Muscle layer of colon (tissue), 2 donors: ENCODE results near the gene RPP25.

Source experiments
- H3K27ac ChIP-seq: one replicate; pipeline ENCODE4 v1.7.0; 2013; ENCODE audit warnings: low read depth, mild to moderate bottlenecking, low read length, moderate library complexity
- H3K27me3 ChIP-seq, 2 donors: one replicate each; pipeline ENCODE4 v1.7.0; 2013; ENCODE audit warnings: low read length in 2 of 2, mild to moderate bottlenecking in 2 of 2; ENCODE audit not compliant: insufficient read depth in 2 of 2, control insufficient read depth in 1 of 2
- H3K36me3 ChIP-seq: one replicate; pipeline ENCODE4 v1.7.0; 2013; ENCODE audit warnings: mild to moderate bottlenecking, low read length; ENCODE audit not compliant: insufficient read depth
- H3K4me1 ChIP-seq: one replicate; pipeline ENCODE4 v1.7.0; 2013; ENCODE audit warnings: mild to moderate bottlenecking, low read length; ENCODE audit not compliant: insufficient read depth
- H3K4me3 ChIP-seq, 2 donors: one replicate each; pipeline ENCODE4 v1.7.0; 2013; ENCODE audit warnings: low read length in 2 of 2, low read depth in 1 of 2, mild to moderate bottlenecking in 1 of 2, moderate library complexity in 1 of 2
- H3K9ac ChIP-seq: one replicate; pipeline ENCODE4 v1.7.0; 2013; ENCODE audit warnings: low read length
- H3K9me3 ChIP-seq: one replicate; pipeline ENCODE4 v1.7.0; 2013; ENCODE audit warnings: mild to moderate bottlenecking, low read length
- donor health status: abdominal sarcoma.
- donor health status: Adenocarcinoma of cecum.

The RPP25 gene

DNA sequence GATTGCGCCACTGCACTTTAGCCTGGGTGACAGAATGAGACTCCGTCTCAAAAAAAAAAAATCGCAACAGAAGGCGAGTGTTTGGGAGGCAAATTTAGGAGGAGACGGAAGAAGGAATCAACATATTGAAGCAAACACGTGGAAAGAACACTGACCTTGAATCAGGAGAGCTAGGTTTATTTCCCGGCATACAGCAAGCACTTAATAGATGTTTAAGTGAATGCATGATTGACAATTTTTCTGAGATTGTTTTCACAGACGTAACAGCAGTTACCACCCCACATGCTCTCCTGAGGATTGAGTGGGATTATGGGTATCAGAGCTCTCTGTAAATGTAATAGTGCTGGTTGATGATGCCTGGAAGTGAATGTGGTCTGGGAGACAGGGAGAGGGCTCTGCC lies 5.6 kb upstream of the RPP25 start:
- no peaks in the 10 kb centered on the region for H3K36me3 ChIP-seq

DNA sequence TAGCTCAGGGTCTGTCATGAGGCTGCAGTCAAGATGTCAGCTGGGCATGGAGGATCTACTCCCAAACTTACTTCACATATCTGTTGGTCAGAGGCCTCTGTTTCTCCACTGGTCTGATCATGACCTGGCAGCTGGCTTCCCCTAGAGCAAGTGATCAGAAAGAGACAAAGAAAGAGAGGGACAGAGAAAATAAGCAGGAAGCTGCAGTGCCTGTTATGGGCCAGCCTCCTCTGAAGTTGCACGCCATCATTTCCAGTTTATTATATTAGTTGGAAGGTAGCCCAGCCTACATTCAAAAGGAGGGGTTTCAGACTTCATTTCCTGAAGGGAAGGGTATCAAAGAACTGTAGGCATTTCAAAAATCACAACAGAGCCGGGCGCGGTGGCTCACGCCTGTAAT lies 5.0 kb upstream of the RPP25 start:
- Histone ChIP-seq H3K9ac (no peak overlapping the region), H3K4me3 (no peak overlapping the region), H3K9me3 (no peaks in the 10 kb centered on the region), H3K4me1 (peaks cover 14% of the 10 kb centered on the region), H3K27ac (no peak overlapping the region), H3K36me3 (no peaks in the 10 kb centered on the region), H3K27me3 (peaks cover 21 to 36% of the 10 kb centered on the region in 2 donors)

More for the DNA sequence above, 5.6 kb upstream of the RPP25 start:
- peaks cover 14% of the 10 kb centered on the region for H3K4me1 ChIP-seq
- no peak overlapping the region for H3K4me3 ChIP-seq
- peaks cover 21 to 32% of the 10 kb centered on the region in 2 donors for H3K27me3 ChIP-seq
- H3K9me3 ChIP-seq = no peaks in the 10 kb centered on the region
- no peak overlapping the region for H3K9ac ChIP-seq
- H3K27ac ChIP-seq = no peak overlapping the region

DNA sequence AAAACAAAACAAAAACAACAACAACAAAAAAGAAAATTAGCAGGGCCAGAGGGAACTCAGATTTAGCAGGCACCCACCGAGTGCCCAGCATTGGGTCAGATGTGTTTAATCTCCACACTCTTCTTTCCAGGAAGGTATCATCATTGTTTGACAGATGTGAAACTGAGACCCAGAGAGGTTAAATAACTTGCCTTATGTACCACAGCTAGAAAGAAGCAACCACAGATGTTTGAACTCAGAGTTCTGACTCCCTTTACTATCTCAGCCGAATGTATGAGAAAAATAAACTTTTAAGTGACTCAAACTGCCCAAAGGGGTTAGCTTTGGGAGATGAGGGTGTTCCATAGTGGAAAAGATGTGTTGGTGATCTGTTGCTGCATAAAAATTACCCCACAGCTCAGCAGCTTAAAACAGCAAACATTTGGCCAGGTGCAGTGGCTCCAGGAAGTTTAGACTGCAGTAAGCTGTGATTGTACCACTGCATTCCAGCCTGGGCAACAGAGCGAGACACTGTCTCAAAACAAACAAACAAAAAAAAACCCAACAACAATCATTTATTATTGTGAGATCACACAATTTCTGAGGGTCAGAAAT lies 4.5 kb upstream of the RPP25 start:
- H3K27ac ChIP-seq = no peak overlapping the region
- no peak overlapping the region for H3K4me3 ChIP-seq
- peaks cover 21 to 36% of the 10 kb centered on the region in 2 donors for H3K27me3 ChIP-seq
- H3K9me3 ChIP-seq = no peaks in the 10 kb centered on the region
- H3K4me1 ChIP-seq = peaks cover 14% of the 10 kb centered on the region
- no peak overlapping the region for H3K9ac ChIP-seq
- no peaks in the 10 kb centered on the region for H3K36me3 ChIP-seq

DNA sequence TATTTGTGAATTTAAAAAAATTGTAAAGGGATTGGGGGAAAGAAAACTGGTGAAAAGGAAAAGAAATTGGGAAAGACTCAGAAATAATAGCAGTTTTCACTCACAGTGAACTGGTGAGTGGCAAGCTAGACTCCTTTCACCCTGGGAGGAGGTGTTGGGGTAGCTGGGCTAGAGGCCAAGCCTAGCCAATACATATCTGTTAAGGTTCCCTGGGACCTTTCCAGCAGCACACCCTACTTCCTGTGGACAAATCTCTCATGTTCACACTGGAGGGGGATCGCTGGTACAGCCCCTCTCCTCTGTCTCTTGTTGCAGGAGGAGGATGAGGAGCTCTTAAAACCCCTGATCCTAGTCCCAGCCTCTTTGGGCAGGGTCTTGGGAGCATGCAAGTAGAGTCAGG lies 3.7 kb upstream of the RPP25 start:
- Histone ChIP-seq H3K27ac (no peak overlapping the region), H3K4me1 (peaks cover 21% of the 10 kb centered on the region), H3K27me3 (peaks cover 29 to 43% of the 10 kb centered on the region in 2 donors), H3K36me3 (no peaks in the 10 kb centered on the region), H3K4me3 (no peak overlapping the region), H3K9ac (no peak overlapping the region), H3K9me3 (no peaks in the 10 kb centered on the region)

DNA sequence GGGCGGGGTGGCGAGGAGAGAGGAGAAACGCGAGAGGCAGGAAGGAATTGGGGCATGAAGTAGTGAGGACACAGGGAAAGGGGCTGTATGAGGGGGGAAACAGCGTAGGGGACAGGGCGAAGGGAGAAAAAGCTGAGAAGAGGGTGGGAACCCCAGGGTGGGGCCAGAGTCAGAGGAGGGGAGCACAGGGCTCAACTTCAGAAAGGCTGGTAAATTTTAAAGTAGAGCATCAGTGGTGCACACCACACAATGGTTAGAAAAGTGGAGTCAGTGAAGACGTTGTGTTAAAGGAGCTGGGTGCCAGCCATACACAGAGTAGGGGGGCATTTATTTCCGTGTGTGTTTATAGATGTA lies 3.0 kb upstream of the RPP25 start:
- Histone ChIP-seq H3K27ac (no peak overlapping the region), H3K9ac (no peak overlapping the region), H3K4me3 (no peak overlapping the region), H3K27me3 (peaks cover 29 to 49% of the 10 kb centered on the region in 2 donors), H3K9me3 (no peaks in the 10 kb centered on the region), H3K4me1 (peaks cover 21% of the 10 kb centered on the region), H3K36me3 (no peaks in the 10 kb centered on the region)

DNA sequence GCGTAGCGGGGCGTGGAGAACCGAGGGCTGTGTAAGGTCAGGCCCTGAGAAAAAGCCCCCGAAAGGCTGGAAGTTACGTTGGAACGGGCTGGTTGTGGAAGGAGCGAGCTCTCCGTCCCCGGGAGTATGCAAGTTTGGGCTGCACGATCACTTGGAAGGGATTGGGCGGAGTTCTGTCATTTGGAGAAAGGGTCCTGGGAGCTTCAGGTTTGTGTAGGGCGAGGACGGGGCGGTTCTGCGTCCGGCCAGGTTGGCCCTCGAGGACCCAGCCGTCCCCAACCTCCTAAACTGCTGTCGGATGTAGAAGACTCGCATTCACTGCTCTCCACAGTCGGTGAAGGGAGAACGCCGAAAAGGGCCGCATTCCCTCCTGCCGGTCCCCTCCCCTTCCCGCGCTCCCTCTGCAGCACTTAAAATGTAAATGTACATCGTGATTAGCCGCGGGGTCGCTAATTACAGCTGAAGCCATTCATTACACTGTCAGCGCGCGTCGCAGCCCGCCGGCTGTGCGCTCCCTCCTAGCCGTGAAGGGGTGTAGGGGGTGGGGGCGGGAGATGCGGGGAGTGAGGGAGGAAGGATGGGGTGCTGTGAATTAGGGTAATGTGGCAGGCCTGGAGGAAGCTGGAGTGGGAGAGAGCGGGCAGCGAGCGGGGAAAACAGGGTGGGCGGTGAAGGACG lies 2.5 kb upstream of the RPP25 start:
- H3K4me3 ChIP-seq = peak overlapping the region; percentile 17 to 38
- H3K27me3 ChIP-seq = peaks cover 29 to 54% of the 10 kb centered on the region in 2 donors
- peaks cover 21% of the 10 kb centered on the region for H3K4me1 ChIP-seq
- H3K27ac ChIP-seq = no peak overlapping the region
- no peak overlapping the region for H3K9ac ChIP-seq
- H3K36me3 ChIP-seq = no peaks in the 10 kb centered on the region
- H3K9me3 ChIP-seq = no peaks in the 10 kb centered on the region

DNA sequence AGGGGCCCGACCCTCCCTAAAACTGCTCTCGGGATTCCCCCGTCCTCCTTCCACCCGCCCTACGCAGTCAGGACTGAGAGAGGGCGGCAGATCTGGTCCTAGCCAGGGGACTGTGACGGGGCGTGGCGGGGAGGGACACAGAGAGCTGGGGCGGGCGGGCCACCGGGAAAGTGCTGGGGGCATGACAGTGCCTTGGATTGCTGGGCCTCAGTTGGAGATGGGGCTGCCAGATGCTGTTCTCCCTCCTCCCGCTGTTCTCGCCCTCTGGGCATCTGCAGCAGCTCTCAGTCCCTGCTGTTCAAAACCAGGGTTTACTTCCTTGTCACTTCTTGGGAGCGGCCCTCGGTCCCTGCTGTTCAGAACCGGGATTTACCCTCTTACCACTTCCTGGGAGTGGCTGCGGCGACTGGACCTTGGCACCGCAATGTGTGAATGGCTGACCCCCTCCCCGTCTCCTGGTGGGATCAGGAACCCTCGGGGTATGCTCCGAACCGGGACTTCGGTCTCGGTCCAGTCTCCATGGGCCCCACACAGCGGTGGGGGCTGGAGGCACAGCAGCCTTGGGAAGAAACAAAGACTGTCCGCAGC lies 1.8 kb upstream of the RPP25 start:
- peaks cover 29 to 55% of the 10 kb centered on the region in 2 donors for H3K27me3 ChIP-seq
- no peaks in the 10 kb centered on the region for H3K36me3 ChIP-seq
- H3K4me1 ChIP-seq = peaks cover 21% of the 10 kb centered on the region
- H3K27ac ChIP-seq = no peak overlapping the region
- no peak overlapping the region for H3K9ac ChIP-seq
- H3K4me3 ChIP-seq = peak overlapping the region; percentile 17 to 38
- no peaks in the 10 kb centered on the region for H3K9me3 ChIP-seq

DNA sequence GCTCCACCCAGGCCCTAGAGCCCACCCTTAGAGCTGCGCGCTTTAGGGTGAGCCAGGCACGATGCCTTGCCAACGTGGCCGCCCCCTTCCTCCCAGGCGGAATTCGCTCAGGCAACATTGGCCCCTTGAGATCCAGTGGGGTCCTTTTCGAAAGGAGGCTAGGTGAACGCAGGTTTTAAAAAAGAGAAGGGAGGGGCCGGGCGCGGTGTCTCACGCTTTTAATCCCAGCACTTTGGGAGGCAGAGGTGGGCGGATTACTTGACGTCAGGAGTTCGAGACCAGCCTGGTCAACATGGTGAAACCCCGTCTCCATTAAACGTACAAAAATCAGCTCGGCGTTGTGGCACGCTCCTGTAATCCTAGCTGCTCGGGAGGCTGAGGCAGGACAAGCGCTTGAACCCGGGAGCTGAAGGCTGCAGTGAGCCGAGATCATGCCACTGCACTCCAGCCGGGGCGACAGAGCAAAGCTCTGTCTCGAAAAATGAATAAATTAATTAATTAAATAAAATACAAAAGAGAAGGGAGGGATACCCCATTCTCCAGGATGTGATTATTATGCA lies 984 bp upstream of the RPP25 start:
- Histone ChIP-seq H3K9ac (no peak overlapping the region), H3K4me3 (peak overlapping the region; percentile 52 to 70), H3K36me3 (no peaks in the 10 kb centered on the region), H3K9me3 (no peaks in the 10 kb centered on the region), H3K27me3 (peaks cover 29 to 55% of the 10 kb centered on the region in 2 donors), H3K4me1 (peaks cover 21% of the 10 kb centered on the region), H3K27ac (no peak overlapping the region)

DNA sequence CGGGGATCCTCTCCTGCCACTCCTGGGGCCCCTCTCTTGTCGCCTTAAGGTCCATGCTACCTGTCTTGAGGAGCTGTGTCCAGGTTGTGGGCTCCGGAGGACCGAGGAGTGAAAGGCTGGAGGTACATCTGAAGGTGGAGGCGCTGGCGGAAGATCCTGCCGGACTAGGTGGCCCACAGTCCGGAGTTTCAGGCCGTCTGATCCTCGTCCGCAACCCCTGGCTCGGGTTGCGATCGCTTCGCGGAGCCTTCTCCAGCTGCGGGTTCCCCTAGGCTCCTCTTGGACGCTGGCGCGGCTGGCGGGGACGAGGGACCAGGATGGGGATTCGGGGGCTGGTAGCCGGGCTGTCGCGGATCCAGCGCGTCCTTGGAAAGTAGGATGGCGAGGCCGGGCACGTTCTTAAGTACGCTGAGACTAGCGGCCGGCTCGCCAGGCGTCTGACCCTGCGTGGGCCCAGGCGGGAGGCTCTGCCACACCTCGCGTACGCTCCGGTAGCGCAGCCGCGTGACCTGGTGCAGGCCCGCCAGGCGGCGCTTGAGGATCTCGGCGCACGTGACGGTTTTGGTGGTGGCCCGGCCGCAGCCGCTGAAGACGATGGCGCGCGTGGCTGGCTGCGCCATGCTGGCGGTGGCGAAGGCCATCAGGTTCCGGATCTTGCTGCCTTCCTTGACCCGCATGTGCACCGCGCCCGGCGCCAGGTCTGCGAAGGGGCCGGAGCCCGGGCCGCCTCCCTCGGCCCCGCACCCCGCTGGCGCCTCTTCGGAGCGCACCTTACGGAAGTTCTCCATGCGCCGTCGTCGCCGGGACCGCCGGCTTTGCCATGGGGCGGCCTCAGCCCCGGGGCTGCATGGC lies 550 bp downstream of the RPP25 start:
- H3K9me3 ChIP-seq = no peaks in the 10 kb centered on the region
- no peak overlapping the region for H3K9ac ChIP-seq
- peak overlapping the region; percentile 34 for H3K27ac ChIP-seq
- peaks cover 29 to 55% of the 10 kb centered on the region in 2 donors for H3K27me3 ChIP-seq
- H3K4me1 ChIP-seq = peaks cover 21% of the 10 kb centered on the region
- H3K36me3 ChIP-seq = no peaks in the 10 kb centered on the region
- H3K4me3 ChIP-seq = peak overlapping the region; percentile 52 to 70

DNA sequence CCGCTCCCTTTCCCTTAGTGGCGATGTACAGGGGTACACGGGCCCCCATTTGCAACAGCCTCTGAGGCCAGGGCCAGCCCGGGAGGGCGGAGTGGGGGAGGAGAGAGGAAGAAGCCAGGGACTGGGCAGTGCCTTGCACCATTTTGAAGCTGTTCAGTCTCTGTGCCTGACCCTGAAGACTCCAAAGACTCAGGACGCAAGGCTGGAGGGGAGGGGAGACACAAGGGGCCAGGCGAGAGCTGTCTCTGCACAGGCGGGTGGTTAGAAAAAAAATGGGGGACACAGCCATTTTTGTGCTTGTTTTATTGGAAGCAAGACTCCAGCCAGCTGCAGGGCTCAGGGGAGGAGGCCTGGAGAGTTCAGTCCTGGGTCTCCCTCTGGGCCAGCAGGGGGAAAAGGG lies 1.6 kb downstream of the RPP25 start:
- Histone ChIP-seq H3K4me3 (no peak overlapping the region), H3K9ac (no peak overlapping the region), H3K4me1 (peaks cover 21% of the 10 kb centered on the region)

DNA sequence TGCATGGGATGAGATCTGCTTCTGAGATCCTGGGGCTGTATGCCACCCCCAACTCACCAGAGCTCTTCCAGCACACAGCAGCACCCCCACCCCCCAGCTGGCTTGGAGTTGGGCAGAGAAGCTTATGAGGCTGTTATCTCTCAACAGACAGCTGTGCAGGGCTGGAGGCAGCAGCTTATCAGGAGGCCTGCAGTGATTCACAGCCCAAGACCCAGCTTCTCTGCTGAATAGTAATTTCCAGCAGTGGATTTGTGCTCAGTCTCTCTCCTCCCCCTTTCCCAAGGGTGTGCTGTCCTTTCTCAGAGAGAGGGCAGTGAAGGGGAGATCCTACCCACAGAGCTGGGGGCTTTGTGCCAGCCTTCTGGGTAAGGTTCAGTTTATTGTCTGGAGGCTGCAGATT lies 2.1 kb downstream of the RPP25 start:
- no peak overlapping the region for H3K27ac ChIP-seq
- H3K36me3 ChIP-seq = no peaks in the 10 kb centered on the region
- peaks cover 21% of the 10 kb centered on the region for H3K4me1 ChIP-seq
- no peak overlapping the region for H3K4me3 ChIP-seq
- H3K9ac ChIP-seq = no peak overlapping the region
- no peaks in the 10 kb centered on the region for H3K9me3 ChIP-seq
- H3K27me3 ChIP-seq = peaks cover 23 to 46% of the 10 kb centered on the region in 2 donors

More for the DNA sequence above, 1.6 kb downstream of the RPP25 start:
- Histone ChIP-seq H3K36me3 (no peaks in the 10 kb centered on the region), H3K27me3 (peaks cover 28 to 51% of the 10 kb centered on the region in 2 donors), H3K9me3 (no peaks in the 10 kb centered on the region), H3K27ac (peak overlapping the region; percentile 10)
